ENCODE measurements around the gene KRT9. TPM values are rescaled to one million over a fixed set of nuclear protein-coding genes. Genes with fewer than 3 reads are reported as not detected.
A peak's percentile ranks its signal among the peaks of the same experiment; 100 is the strongest.

KRT9 gene
- total and polyA plus RNA-seq, 9 of the 15 experiments (the other 6 are each of a cell fraction or from before 2014, with no cell fraction given), result 0.03 TPM; not detected in 8

- TF ChIP-seq NEUROD1 (IDR thresholded peaks at IDR 0.05; ENCODE audit: borderline replicate concordance, low read depth, low read length, partially characterized antibody) (peak; percentile 55), ADNP (tag; IDR thresholded peaks at IDR 0.05) (peak; percentile 91), CBFB (CRISPR knock-in tag; IDR thresholded peaks at IDR 0.05) (peak; percentile 64; the same call in 1 of the 2 replicates), EGR1 (conservative IDR thresholded peaks at IDR 0.05) (peak; percentile 85), MED1 (CRISPR knock-in tag; IDR thresholded peaks at IDR 0.05; ENCODE audit: borderline replicate concordance) (no peak), DPF2 (IDR thresholded peaks at IDR 0.05) (peak; percentile 53; the same call in 1 of the 2 replicates), XRCC5 (IDR thresholded peaks at IDR 0.05; ENCODE audit: low read depth, low read length) (no peak), CBFA2T3 (IDR thresholded peaks at IDR 0.05) (0 out of 2 replicates have a peak, but pooled peaks have one; percentile 2), MYNN (IDR thresholded peaks at IDR 0.05) (peak; percentile 48; the same call in 1 of the 2 replicates), MYNN (CRISPR knock-in tag; IDR thresholded peaks at IDR 0.05) (no peak), SIRT6 (IDR thresholded peaks at IDR 0.05; ENCODE audit: low read depth, low read length) (no peak), RCOR1 (IDR thresholded peaks at IDR 0.05; ENCODE audit: borderline replicate concordance in 1 of 2, low read depth in 2 of 2, low read length in 2 of 2) (peak in 1 of 2 experiments; percentile 72; a peak in 1 of 4 replicates), JUND (IDR thresholded peaks at IDR 0.05; ENCODE audit: borderline replicate concordance, low read depth, low read length) (peak; percentile 86), JUND (tag; IDR thresholded peaks at IDR 0.05; ENCODE audit: borderline replicate concordance, low read depth, low read length) (peak; percentile 52; the same call in 2 of the 3 replicates), FOS (IDR thresholded peaks at IDR 0.05; ENCODE audit: extremely low read depth, insufficient read length) (peak; percentile 33), ARID1B (IDR thresholded peaks at IDR 0.05) (peak; percentile 65), ESRRA (IDR thresholded peaks at IDR 0.05; ENCODE audit: borderline replicate concordance, low read depth) (0 out of 2 replicates have a peak, but pooled peaks have one; percentile 27), CBX1 (IDR thresholded peaks at IDR 0.05; ENCODE audit: low read depth) (peak; percentile 91; the same call in 1 of the 2 replicates)
- TF ChIP-seq, protein P1, sequence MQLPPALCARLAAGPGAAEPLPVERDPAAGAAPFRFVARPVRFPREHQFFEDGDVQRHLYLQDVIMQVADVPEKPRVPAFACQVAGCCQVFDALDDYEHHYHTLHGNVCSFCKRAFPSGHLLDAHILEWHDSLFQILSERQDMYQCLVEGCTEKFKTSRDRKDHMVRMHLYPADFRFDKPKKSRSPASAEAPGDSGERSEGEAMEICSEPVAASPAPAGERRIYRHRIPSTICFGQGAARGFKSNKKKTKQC (CRISPR knock-in tag; IDR thresholded peaks at IDR 0.05), result 0 out of 2 replicates have a peak, but pooled peaks have one; percentile 39
- TF ChIP-seq, protein P2, sequence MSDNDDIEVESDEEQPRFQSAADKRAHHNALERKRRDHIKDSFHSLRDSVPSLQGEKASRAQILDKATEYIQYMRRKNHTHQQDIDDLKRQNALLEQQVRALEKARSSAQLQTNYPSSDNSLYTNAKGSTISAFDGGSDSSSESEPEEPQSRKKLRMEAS (CRISPR knock-in tag; IDR thresholded peaks at IDR 0.05), result 0 out of 2 replicates have a peak, but pooled peaks have one; percentile 14
- TF ChIP-seq, protein P3, sequence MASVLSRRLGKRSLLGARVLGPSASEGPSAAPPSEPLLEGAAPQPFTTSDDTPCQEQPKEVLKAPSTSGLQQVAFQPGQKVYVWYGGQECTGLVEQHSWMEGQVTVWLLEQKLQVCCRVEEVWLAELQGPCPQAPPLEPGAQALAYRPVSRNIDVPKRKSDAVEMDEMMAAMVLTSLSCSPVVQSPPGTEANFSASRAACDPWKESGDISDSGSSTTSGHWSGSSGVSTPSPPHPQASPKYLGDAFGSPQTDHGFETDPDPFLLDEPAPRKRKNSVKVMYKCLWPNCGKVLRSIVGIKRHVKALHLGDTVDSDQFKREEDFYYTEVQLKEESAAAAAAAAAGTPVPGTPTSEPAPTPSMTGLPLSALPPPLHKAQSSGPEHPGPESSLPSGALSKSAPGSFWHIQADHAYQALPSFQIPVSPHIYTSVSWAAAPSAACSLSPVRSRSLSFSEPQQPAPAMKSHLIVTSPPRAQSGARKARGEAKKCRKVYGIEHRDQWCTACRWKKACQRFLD (CRISPR knock-in tag; IDR thresholded peaks at IDR 0.05), result no peak
- TF ChIP-seq, protein P4, sequence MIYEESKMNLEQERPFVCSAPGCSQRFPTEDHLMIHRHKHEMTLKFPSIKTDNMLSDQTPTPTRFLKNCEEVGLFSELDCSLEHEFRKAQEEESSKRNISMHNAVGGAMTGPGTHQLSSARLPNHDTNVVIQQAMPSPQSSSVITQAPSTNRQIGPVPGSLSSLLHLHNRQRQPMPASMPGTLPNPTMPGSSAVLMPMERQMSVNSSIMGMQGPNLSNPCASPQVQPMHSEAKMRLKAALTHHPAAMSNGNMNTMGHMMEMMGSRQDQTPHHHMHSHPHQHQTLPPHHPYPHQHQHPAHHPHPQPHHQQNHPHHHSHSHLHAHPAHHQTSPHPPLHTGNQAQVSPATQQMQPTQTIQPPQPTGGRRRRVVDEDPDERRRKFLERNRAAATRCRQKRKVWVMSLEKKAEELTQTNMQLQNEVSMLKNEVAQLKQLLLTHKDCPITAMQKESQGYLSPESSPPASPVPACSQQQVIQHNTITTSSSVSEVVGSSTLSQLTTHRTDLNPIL (CRISPR knock-in tag; IDR thresholded peaks at IDR 0.05), result no peak
- TF ChIP-seq, protein P5, sequence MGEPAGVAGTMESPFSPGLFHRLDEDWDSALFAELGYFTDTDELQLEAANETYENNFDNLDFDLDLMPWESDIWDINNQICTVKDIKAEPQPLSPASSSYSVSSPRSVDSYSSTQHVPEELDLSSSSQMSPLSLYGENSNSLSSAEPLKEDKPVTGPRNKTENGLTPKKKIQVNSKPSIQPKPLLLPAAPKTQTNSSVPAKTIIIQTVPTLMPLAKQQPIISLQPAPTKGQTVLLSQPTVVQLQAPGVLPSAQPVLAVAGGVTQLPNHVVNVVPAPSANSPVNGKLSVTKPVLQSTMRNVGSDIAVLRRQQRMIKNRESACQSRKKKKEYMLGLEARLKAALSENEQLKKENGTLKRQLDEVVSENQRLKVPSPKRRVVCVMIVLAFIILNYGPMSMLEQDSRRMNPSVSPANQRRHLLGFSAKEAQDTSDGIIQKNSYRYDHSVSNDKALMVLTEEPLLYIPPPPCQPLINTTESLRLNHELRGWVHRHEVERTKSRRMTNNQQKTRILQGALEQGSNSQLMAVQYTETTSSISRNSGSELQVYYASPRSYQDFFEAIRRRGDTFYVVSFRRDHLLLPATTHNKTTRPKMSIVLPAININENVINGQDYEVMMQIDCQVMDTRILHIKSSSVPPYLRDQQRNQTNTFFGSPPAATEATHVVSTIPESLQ (CRISPR knock-in tag; IDR thresholded peaks at IDR 0.05), result no peak
These were observed 23.7 kb downstream of the KRT9 start (continued) for GRCh38 chr17:41547921-41548843.
